Measurements from ENCODE around the gene HIPK1.
"Not testable (repeated sequence)": the region's sequence is repeated elsewhere in the genome, so short reads cannot be mapped to it uniquely, and the experiment has no call there.

HIPK1 gene

GRCh38 chr1:113942527-113942926, 13.4 kb downstream of the HIPK1 start:
- DNase-seq (ENCODE audit: extremely low read depth in 1 of 2, low read depth in 1 of 2), result no peak

- no peak for DNase-seq (ENCODE audit: extremely low read depth in 1 of 2, low read depth in 1 of 2)
Observed at GRCh38 chr1:113943028-113943811, 14.1 kb downstream of the HIPK1 start.

GRCh38 chr1:113945329-113945728, 16.2 kb downstream of the HIPK1 start:
- DNase-seq (ENCODE audit: extremely low read depth in 1 of 2, low read depth in 1 of 2), result no peak

GRCh38 chr1:113946112-113946511, 17.0 kb downstream of the HIPK1 start:
- DNase-seq (ENCODE audit: extremely low read depth in 1 of 2, low read depth in 1 of 2), result no peak

- no peak for DNase-seq (ENCODE audit: extremely low read depth in 1 of 2, low read depth in 1 of 2)
Observed at GRCh38 chr1:113946678-113947387, 17.7 kb downstream of the HIPK1 start.

- DNase-seq (ENCODE audit: extremely low read depth in 1 of 2, low read depth in 1 of 2), result no peak
Observed at GRCh38 chr1:113947388-113948107, 18.4 kb downstream of the HIPK1 start.

- DNase-seq (ENCODE audit: extremely low read depth in 1 of 2, low read depth in 1 of 2), result not testable (repeated sequence)
Observed at GRCh38 chr1:113948151-113948550, 19.0 kb downstream of the HIPK1 start.

- DNase-seq (ENCODE audit: extremely low read depth in 1 of 2, low read depth in 1 of 2), result no peak
Observed at GRCh38 chr1:113949007-113949406, 19.9 kb downstream of the HIPK1 start.

GRCh38 chr1:113950908-113951307, 21.8 kb downstream of the HIPK1 start:
- no peak for DNase-seq (ENCODE audit: extremely low read depth in 1 of 2, low read depth in 1 of 2)

GRCh38 chr1:113951719-113952118, 22.6 kb downstream of the HIPK1 start:
- DNase-seq (ENCODE audit: extremely low read depth in 1 of 2, low read depth in 1 of 2), result no peak

GRCh38 chr1:113957984-113958383, 28.9 kb downstream of the HIPK1 start:
- no peak for DNase-seq (ENCODE audit: extremely low read depth in 1 of 2, low read depth in 1 of 2)

GRCh38 chr1:113958691-113959090, 29.6 kb downstream of the HIPK1 start:
- no peak for DNase-seq (ENCODE audit: extremely low read depth in 1 of 2, low read depth in 1 of 2)

- DNase-seq (ENCODE audit: extremely low read depth in 1 of 2, low read depth in 1 of 2), result no peak
Observed at GRCh38 chr1:113963281-113963906, 34.3 kb downstream of the HIPK1 start.

GRCh38 chr1:113965703-113966412, 36.7 kb downstream of the HIPK1 start:
- no peak for DNase-seq (ENCODE audit: extremely low read depth in 1 of 2, low read depth in 1 of 2)

- no peak for DNase-seq (ENCODE audit: extremely low read depth in 1 of 2, low read depth in 1 of 2)
Observed at GRCh38 chr1:113972954-113973353, 43.8 kb downstream of the HIPK1 start.

GRCh38 chr1:113975211-113975895, 46.2 kb downstream of the HIPK1 start:
- peak in 1 of 2 donors; percentile 9 for DNase-seq (ENCODE audit: extremely low read depth in 1 of 2, low read depth in 1 of 2)

GRCh38 chr1:113976609-113977278, 47.6 kb downstream of the HIPK1 start:
- DNase-seq (ENCODE audit: extremely low read depth in 1 of 2, low read depth in 1 of 2), result no peak

GRCh38 chr1:113977906-113978305, 48.8 kb downstream of the HIPK1 start:
- no peak for DNase-seq (ENCODE audit: extremely low read depth in 1 of 2, low read depth in 1 of 2)

Data from stimulated activated CD8-positive, alpha-beta memory T cell treated with anti-CD3 and anti-CD28 coated beads, Interleukin-7, amount 100 ng/mL, for 48 hours (primary cell).